ENCODE measurements around the gene LDLRAD4. TPM values are rescaled to one million over a fixed set of nuclear protein-coding genes. Genes with fewer than 3 reads are reported as not detected.

The LDLRAD4 gene
- total RNA-seq, 1 donor from 2014 or later: 18.4 TPM

DNA sequence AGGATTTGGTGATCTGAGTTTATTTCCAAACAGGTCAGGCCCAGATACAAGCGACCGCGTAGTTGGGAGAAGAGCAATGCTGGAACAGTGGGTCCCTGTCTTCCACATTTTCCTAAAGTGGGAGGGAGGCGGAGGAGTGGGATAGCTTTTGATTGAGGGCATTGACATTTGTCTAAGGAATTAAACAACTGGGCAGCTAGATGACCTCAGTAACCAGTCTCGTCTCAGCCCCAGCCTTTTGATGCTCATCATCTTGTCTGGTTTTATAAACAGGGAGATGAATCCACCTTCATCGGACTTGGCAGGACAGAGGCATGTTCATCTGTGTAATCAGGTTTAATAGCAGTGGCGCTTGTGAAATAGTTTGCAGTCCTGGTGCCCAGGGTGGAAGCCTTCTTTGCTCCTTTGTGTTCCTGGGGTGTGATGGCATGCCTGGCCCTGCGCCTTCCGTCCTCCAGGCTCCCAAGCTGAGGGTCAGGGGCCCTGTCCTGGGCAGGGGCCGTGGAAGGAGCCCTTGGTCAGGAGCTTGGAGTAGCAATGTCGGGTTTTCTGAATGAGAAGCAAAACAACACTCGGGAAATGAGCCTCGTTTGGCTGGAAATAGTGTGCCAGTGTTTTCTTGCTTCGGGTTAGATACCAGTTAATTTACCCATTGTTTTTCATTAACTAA lies 314.0 kb downstream of the LDLRAD4 start:
- H3K36me3 ChIP-seq: no peaks in the 10 kb centered on the region
- no peaks in the 10 kb centered on the region for H3K27me3 ChIP-seq
- intact Hi-C loops (cut with DNase I): no loop called here
- no peak for DNase-seq
- no peak overlapping the region for H3K4me3 ChIP-seq
- ATAC-seq: no peak
- H3K27ac ChIP-seq: no peak overlapping the region
- TF ChIP-seq, protein P1, sequence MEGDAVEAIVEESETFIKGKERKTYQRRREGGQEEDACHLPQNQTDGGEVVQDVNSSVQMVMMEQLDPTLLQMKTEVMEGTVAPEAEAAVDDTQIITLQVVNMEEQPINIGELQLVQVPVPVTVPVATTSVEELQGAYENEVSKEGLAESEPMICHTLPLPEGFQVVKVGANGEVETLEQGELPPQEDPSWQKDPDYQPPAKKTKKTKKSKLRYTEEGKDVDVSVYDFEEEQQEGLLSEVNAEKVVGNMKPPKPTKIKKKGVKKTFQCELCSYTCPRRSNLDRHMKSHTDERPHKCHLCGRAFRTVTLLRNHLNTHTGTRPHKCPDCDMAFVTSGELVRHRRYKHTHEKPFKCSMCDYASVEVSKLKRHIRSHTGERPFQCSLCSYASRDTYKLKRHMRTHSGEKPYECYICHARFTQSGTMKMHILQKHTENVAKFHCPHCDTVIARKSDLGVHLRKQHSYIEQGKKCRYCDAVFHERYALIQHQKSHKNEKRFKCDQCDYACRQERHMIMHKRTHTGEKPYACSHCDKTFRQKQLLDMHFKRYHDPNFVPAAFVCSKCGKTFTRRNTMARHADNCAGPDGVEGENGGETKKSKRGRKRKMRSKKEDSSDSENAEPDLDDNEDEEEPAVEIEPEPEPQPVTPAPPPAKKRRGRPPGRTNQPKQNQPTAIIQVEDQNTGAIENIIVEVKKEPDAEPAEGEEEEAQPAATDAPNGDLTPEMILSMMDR (IDR thresholded peaks at IDR 0.05): no peak
- no peaks in the 10 kb centered on the region for H3K4me1 ChIP-seq
- H3K9me3 ChIP-seq: no peaks in the 10 kb centered on the region

DNA sequence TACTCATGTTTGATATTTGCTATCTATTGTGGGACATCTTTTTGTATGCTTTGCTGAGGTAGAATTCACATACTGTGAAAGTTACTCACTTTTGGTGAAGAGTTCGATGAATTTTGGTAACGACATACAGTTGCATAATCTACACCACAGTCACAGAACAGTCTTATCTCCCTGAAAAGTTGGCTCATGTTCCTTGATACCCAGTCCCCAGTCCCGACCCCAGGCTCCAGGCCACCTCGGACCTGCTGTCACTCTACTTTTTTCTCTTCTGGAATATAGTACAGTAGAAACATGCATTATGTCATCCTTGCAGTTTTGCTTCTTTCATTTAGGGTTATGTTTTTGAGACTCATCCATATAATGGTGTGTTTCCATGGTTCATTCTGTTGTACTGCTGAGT lies 316.1 kb downstream of the LDLRAD4 start:
- Histone ChIP-seq H3K27ac (no peak overlapping the region), H3K4me3 (no peak overlapping the region), H3K9me3 (no peaks in the 10 kb centered on the region), H3K36me3 (no peaks in the 10 kb centered on the region), H3K4me1 (peaks cover 7% of the 10 kb centered on the region), H3K27me3 (no peaks in the 10 kb centered on the region)
- intact Hi-C loops (cut with DNase I): no loop called here
- TF ChIP-seq, protein P1 (IDR thresholded peaks at IDR 0.05): no peak
- DNase-seq (no peak), ATAC-seq (no peak)

DNA sequence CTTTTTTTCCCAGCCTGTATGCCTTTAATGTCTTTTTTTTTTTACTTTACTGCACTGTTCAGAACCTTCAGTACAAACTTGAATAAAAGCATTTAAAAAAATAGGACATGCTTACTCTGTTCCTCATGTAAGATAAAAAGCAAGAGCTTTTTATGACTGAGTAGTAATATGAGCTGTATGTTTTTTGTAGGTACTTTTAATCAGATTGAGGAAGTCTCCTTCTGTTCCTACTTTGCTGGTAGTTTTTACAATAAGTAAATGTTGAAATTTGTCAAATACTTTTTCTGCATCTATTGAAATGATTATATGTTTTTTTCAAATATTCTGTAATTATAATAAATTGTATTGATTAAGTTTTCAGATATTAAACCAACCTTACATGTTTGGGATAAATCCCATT lies 318.0 kb downstream of the LDLRAD4 start:
- Histone ChIP-seq H3K27me3 (no peaks in the 10 kb centered on the region), H3K9me3 (no peaks in the 10 kb centered on the region), H3K4me3 (no peak overlapping the region), H3K36me3 (no peaks in the 10 kb centered on the region), H3K4me1 (peaks cover 7% of the 10 kb centered on the region), H3K27ac (no peak overlapping the region)
- intact Hi-C loops (cut with DNase I): no loop called here
- no peak for DNase-seq
- TF ChIP-seq, protein P1 (IDR thresholded peaks at IDR 0.05): no peak
- no peak for ATAC-seq

DNA sequence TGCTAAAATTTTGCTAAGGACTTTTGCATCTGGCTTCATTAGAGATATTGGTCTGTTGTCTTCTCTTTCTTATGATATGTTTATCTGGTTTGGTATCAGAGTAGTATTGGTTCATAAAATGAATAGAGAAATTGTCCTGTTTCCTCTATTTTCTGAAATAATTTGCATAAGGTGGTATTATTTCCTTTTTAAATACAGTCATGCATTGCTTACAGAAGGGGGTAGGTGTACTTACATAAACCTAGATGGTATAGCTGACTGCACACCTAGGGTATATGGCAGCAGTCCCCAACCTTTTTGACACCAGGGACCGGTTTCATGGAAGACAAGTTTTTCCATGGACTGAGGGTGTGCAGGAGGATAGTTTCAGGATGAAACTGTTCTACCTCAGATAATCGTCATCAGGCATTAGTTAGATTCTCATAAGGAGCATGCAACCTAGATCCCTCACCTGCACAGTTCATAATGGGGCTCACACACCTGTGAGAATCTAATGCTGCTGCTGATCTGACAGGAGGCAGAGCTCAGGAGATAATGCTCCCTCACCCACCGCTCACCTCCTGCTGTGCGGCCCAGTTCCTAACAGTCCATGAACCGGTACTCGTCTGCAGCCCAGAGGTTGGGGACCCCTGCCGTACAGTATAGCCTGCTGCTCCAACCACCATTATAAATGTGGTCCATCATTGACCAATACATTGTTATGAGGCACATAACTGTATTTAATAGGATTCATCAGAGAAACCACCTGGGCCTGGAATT lies 318.6 kb downstream of the LDLRAD4 start:
- TF ChIP-seq, protein P1 (IDR thresholded peaks at IDR 0.05): no peak

DNA sequence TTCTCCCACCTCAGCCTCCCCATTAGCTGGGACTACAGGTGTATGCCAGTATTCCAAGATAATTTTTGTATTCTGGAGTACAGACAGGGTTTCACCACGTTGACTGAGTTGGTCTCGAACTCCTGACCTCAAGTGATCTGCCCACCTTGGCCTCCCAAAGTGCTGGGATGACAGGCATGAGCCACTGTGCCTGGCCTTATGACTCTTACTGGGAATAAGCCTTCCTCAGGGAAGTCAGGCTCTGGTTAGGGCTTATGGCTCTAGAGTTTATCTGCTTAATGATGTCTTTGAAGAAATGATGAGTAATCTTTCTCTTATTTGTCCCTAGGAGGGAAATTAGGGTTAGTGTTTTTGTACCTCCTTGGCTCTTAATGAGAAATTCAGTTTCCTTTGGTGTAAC lies 320.1 kb downstream of the LDLRAD4 start:
- ATAC-seq (no peak), DNase-seq (no peak)
- no peaks in the 10 kb centered on the region for H3K36me3 ChIP-seq
- peaks cover 7% of the 10 kb centered on the region for H3K4me1 ChIP-seq
- H3K4me3 ChIP-seq: no peak overlapping the region
- H3K27ac ChIP-seq: no peak overlapping the region
- intact Hi-C loops (cut with DNase I): no loop called here
- no peaks in the 10 kb centered on the region for H3K9me3 ChIP-seq
- H3K27me3 ChIP-seq: no peaks in the 10 kb centered on the region
- TF ChIP-seq, protein P1 (IDR thresholded peaks at IDR 0.05): no peak

More for the DNA sequence above, 318.6 kb downstream of the LDLRAD4 start:
- peaks cover 7% of the 10 kb centered on the region for H3K4me1 ChIP-seq
- DNase-seq (no peak), ATAC-seq (no peak)
- H3K27me3 ChIP-seq: no peaks in the 10 kb centered on the region
- H3K9me3 ChIP-seq: no peaks in the 10 kb centered on the region
- H3K27ac ChIP-seq: no peak overlapping the region
- intact Hi-C loops (cut with DNase I): no loop called here
- H3K36me3 ChIP-seq: no peaks in the 10 kb centered on the region
- no peak overlapping the region for H3K4me3 ChIP-seq

All from upper lobe of right lung (tissue), 1 donor.